A549 (cell line): ENCODE data around the gene SOCS4.

Source experiments
- POLR2AphosphoS2 ChIP-seq: conservative IDR thresholded peaks from 2 replicates; pipeline ENCODE4 v1.6.1; 2012; ENCODE audit warnings: low read length, improper control_type of control experiment, inconsistent platforms
- RFX5 ChIP-seq: fragments of 450-650 bp; IDR thresholded peaks from 2 replicates; pipeline ENCODE4 v1.7.1; 2014; ENCODE audit warnings: antibody characterized with exemption, mild to moderate bottlenecking, moderate library complexity
- TF ChIP-seq, protein P1 (sequence below): fragments of >200 bp; sonication (Bioruptor Twin); formaldehyde crosslinking; IDR thresholded peaks from 3 replicates; pipeline ENCODE4 v1.5.1; 2016
- TF ChIP-seq, protein P2 (sequence below): fragments of 450-650 bp; IDR thresholded peaks from 2 replicates; pipeline ENCODE4 v1.6.1; 2014; ENCODE audit warnings: antibody characterized with exemption

DNA sequence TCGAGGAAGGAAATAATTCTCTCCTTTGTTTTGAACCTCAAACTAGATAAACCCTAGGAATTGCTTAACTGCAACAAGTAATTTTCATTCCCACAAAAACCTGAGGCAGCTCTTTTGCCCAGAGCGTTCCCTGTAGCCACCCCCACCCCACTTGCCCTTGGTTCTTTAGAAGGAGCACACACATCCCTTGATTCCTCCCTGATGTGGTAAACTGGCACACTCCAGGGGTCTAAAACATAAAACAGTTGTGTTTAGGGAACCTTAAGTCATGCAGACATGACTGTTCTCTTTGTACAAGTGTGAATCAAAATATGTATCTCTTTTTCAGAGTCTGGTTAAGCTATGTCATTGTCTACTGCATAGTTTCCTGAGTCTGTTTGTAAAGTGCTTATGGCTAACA, 38.4 kb downstream of the SOCS4 start:
- TF ChIP-seq, protein P1, sequence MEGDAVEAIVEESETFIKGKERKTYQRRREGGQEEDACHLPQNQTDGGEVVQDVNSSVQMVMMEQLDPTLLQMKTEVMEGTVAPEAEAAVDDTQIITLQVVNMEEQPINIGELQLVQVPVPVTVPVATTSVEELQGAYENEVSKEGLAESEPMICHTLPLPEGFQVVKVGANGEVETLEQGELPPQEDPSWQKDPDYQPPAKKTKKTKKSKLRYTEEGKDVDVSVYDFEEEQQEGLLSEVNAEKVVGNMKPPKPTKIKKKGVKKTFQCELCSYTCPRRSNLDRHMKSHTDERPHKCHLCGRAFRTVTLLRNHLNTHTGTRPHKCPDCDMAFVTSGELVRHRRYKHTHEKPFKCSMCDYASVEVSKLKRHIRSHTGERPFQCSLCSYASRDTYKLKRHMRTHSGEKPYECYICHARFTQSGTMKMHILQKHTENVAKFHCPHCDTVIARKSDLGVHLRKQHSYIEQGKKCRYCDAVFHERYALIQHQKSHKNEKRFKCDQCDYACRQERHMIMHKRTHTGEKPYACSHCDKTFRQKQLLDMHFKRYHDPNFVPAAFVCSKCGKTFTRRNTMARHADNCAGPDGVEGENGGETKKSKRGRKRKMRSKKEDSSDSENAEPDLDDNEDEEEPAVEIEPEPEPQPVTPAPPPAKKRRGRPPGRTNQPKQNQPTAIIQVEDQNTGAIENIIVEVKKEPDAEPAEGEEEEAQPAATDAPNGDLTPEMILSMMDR, result no peak
- TF ChIP-seq, protein P2, sequence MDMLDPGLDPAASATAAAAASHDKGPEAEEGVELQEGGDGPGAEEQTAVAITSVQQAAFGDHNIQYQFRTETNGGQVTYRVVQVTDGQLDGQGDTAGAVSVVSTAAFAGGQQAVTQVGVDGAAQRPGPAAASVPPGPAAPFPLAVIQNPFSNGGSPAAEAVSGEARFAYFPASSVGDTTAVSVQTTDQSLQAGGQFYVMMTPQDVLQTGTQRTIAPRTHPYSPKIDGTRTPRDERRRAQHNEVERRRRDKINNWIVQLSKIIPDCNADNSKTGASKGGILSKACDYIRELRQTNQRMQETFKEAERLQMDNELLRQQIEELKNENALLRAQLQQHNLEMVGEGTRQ, result no peak
- no peak for TF ChIP-seq RFX5
- no peak; the same call in 1 of the 2 replicates for TF ChIP-seq POLR2AphosphoS2
